Embryonic facial prominence (tissue), 1 donor: ENCODE measurements around the gene TMEM131.
A peak's percentile ranks its signal among the peaks of the same experiment; 100 is the strongest.
"Not testable (repeated sequence)": the region's sequence is repeated elsewhere in the genome, so short reads cannot be mapped to it uniquely, and the experiment has no call there.

ENCODE experiments used
- DNase-seq: peaks from one replicate; pipeline ENCODE4 v3.0.0-alpha.2; 2016; ENCODE audit errors: extremely low spot score

Gene TMEM131

GRCh38 chr2:97995734-97996624 lies at the start of gene TMEM131:
Gene TMEM131 (minus strand): TSS chr2:97995948. CDS start chr2:97995662, 286 bp downstream.
- peak; percentile 86 for DNase-seq

- not testable (repeated sequence) for DNase-seq
Observed at GRCh38 chr2:98044730-98045129, 49.0 kb upstream of the TMEM131 start.

GRCh38 chr2:98043101-98043500 lies 47.4 kb upstream of the TMEM131 start:
- DNase-seq = no peak

- no peak for DNase-seq
Observed at GRCh38 chr2:98040331-98040939, 44.7 kb upstream of the TMEM131 start.

GRCh38 chr2:98039085-98039756 lies 43.5 kb upstream of the TMEM131 start:
- no peak for DNase-seq

GRCh38 chr2:98037666-98038336 lies 42.1 kb upstream of the TMEM131 start:
- DNase-seq = no peak

GRCh38 chr2:98037206-98037605 lies 41.5 kb upstream of the TMEM131 start:
- no peak for DNase-seq

GRCh38 chr2:98036349-98037000 lies 40.7 kb upstream of the TMEM131 start:
- no peak for DNase-seq

GRCh38 chr2:98034745-98035144 lies 39.0 kb upstream of the TMEM131 start:
- no peak for DNase-seq

- no peak for DNase-seq
Observed at GRCh38 chr2:98032086-98032485, 36.3 kb upstream of the TMEM131 start.

- DNase-seq = no peak
Observed at GRCh38 chr2:98029718-98030222, 34.0 kb upstream of the TMEM131 start.

GRCh38 chr2:98028931-98029717 lies 33.4 kb upstream of the TMEM131 start:
- no peak for DNase-seq

- DNase-seq = no peak
Observed at GRCh38 chr2:98028101-98028561, 32.4 kb upstream of the TMEM131 start.

GRCh38 chr2:98027538-98027937 lies 31.8 kb upstream of the TMEM131 start:
- DNase-seq = no peak

GRCh38 chr2:98026927-98027522 lies 31.3 kb upstream of the TMEM131 start:
- DNase-seq = no peak

GRCh38 chr2:98026292-98026691 lies 30.5 kb upstream of the TMEM131 start:
- DNase-seq = no peak

- DNase-seq = no peak
Observed at GRCh38 chr2:98025481-98026037, 29.8 kb upstream of the TMEM131 start.

- not testable (repeated sequence) for DNase-seq
Observed at GRCh38 chr2:98022067-98022466, 26.3 kb upstream of the TMEM131 start.

- DNase-seq = no peak
Observed at GRCh38 chr2:98020992-98021713, 25.4 kb upstream of the TMEM131 start.
